ENCODE measurements around the gene UST. TPM values are rescaled to one million over a fixed set of nuclear protein-coding genes. Genes with fewer than 3 reads are reported as not detected.

The UST gene
- total and polyA plus RNA-seq, 2 of the 8 experiments (the other 6 are each of a cell fraction or from before 2014, with no cell fraction given): 13.5 to 34.5 TPM

DNA sequence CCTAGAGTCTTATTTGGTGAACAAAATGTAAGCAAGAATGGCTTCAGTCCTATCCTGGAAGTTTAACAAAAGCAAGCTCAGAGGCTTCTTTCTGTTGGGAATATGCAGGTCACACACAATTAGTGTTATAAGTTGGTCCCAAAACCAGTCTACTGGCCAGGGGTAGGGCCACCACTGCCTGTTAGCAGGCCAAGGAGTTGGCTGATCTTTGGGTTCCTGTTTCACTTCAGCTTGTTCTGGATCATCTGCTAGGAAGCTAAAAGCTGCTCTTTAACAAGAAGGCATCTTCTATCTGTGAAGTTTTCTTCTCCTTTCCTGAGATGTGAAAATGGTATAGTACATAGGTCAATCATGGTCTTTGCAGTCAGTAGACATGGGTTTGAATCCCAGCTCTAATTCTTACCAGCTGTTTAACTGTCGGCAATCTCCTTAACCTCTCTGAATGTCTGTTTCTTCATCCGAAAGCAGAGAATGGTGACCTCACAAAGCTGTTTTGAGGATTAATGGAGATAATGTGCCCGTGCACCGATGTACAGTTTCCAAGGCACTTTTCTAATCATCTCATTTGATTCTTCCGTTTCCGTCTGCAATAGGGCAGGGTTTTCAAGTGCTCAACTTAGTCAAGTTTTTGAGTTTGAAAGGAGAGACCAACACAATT, 299.5 kb downstream of the UST start (continued):
- TF ChIP-seq, protein P1, sequence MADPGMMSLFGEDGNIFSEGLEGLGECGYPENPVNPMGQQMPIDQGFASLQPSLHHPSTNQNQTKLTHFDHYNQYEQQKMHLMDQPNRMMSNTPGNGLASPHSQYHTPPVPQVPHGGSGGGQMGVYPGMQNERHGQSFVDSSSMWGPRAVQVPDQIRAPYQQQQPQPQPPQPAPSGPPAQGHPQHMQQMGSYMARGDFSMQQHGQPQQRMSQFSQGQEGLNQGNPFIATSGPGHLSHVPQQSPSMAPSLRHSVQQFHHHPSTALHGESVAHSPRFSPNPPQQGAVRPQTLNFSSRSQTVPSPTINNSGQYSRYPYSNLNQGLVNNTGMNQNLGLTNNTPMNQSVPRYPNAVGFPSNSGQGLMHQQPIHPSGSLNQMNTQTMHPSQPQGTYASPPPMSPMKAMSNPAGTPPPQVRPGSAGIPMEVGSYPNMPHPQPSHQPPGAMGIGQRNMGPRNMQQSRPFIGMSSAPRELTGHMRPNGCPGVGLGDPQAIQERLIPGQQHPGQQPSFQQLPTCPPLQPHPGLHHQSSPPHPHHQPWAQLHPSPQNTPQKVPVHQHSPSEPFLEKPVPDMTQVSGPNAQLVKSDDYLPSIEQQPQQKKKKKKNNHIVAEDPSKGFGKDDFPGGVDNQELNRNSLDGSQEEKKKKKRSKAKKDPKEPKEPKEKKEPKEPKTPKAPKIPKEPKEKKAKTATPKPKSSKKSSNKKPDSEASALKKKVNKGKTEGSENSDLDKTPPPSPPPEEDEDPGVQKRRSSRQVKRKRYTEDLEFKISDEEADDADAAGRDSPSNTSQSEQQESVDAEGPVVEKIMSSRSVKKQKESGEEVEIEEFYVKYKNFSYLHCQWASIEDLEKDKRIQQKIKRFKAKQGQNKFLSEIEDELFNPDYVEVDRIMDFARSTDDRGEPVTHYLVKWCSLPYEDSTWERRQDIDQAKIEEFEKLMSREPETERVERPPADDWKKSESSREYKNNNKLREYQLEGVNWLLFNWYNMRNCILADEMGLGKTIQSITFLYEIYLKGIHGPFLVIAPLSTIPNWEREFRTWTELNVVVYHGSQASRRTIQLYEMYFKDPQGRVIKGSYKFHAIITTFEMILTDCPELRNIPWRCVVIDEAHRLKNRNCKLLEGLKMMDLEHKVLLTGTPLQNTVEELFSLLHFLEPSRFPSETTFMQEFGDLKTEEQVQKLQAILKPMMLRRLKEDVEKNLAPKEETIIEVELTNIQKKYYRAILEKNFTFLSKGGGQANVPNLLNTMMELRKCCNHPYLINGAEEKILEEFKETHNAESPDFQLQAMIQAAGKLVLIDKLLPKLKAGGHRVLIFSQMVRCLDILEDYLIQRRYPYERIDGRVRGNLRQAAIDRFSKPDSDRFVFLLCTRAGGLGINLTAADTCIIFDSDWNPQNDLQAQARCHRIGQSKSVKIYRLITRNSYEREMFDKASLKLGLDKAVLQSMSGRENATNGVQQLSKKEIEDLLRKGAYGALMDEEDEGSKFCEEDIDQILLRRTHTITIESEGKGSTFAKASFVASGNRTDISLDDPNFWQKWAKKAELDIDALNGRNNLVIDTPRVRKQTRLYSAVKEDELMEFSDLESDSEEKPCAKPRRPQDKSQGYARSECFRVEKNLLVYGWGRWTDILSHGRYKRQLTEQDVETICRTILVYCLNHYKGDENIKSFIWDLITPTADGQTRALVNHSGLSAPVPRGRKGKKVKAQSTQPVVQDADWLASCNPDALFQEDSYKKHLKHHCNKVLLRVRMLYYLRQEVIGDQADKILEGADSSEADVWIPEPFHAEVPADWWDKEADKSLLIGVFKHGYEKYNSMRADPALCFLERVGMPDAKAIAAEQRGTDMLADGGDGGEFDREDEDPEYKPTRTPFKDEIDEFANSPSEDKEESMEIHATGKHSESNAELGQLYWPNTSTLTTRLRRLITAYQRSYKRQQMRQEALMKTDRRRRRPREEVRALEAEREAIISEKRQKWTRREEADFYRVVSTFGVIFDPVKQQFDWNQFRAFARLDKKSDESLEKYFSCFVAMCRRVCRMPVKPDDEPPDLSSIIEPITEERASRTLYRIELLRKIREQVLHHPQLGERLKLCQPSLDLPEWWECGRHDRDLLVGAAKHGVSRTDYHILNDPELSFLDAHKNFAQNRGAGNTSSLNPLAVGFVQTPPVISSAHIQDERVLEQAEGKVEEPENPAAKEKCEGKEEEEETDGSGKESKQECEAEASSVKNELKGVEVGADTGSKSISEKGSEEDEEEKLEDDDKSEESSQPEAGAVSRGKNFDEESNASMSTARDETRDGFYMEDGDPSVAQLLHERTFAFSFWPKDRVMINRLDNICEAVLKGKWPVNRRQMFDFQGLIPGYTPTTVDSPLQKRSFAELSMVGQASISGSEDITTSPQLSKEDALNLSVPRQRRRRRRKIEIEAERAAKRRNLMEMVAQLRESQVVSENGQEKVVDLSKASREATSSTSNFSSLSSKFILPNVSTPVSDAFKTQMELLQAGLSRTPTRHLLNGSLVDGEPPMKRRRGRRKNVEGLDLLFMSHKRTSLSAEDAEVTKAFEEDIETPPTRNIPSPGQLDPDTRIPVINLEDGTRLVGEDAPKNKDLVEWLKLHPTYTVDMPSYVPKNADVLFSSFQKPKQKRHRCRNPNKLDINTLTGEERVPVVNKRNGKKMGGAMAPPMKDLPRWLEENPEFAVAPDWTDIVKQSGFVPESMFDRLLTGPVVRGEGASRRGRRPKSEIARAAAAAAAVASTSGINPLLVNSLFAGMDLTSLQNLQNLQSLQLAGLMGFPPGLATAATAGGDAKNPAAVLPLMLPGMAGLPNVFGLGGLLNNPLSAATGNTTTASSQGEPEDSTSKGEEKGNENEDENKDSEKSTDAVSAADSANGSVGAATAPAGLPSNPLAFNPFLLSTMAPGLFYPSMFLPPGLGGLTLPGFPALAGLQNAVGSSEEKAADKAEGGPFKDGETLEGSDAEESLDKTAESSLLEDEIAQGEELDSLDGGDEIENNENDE (IDR thresholded peaks at IDR 0.05; ENCODE audit: insufficient replicate concordance, low read length): no peak
- no peak for TF ChIP-seq SP2 (IDR thresholded peaks at IDR 0.05; ENCODE audit: low read length)
- no peak for TF ChIP-seq RNF2 (IDR thresholded peaks at IDR 0.05; ENCODE audit: borderline replicate concordance, low read depth, low read length, missing control alignments, poor library complexity, severe bottlenecking)
- no peak for TF ChIP-seq TCF12 (IDR thresholded peaks at IDR 0.05; ENCODE audit: low read depth, low read length)
- no peak for TF ChIP-seq CTCF (IDR thresholded peaks at IDR 0.05; ENCODE audit: control extremely low read depth in 1 of 3, insufficient read depth in 1 of 3, low read depth in 1 of 3, low read length in 3 of 3)
- TF ChIP-seq SUZ12 (IDR thresholded peaks at IDR 0.05; ENCODE audit: low read length): no peak
- TF ChIP-seq CHD2 (IDR thresholded peaks at IDR 0.05; ENCODE audit: low read length): no peak
- no peak for TF ChIP-seq CBX5 (IDR thresholded peaks at IDR 0.05; ENCODE audit: low read depth, low read length)

All from H1 (cell line).